Neural cell (in vitro differentiated cells): ENCODE data around the gene FCN3. TPM values are rescaled to one million over a fixed set of nuclear protein-coding genes. Genes with fewer than 3 reads are reported as not detected.

Experiments
- H2AFZ ChIP-seq: fragments of 200-600, 300-800 bp; sonication (generic), shearing (Covaris generic); 2 replicates; pipeline ENCODE4 v1.6.0; 2014; ENCODE audit warnings: low read depth, mild to moderate bottlenecking, antibody characterized with exemption, low read length, moderate library complexity
- H3F3A ChIP-seq: fragments of 200-600 bp; shearing (Covaris generic); 2 replicates; pipeline ENCODE4 v1.6.1; 2016; ENCODE audit warnings: mild to moderate bottlenecking, moderate library complexity, mixed read lengths, antibody characterized with exemption, low read length; ENCODE audit not compliant: insufficient read depth, poor library complexity, severe bottlenecking
- H3K27ac ChIP-seq: fragments of 200-600, 300-800 bp; sonication (generic), shearing (Covaris generic); 2 replicates; pipeline ENCODE4 v1.5.1; 2014; ENCODE audit warnings: mild to moderate bottlenecking, low read length, moderate library complexity
- H3K27me3 ChIP-seq: fragments of 300-800, 200-600 bp; sonication (generic), shearing (Covaris generic); 2 replicates; pipeline ENCODE4 v1.6.0; 2014; ENCODE audit warnings: mild to moderate bottlenecking, low read depth, low read length, moderate library complexity; ENCODE audit not compliant: insufficient read depth
- H3K36me3 ChIP-seq: fragments of 300-800, 200-600 bp; sonication (generic), shearing (Covaris generic); 2 replicates; pipeline ENCODE4 v1.5.1; 2014; ENCODE audit warnings: mild to moderate bottlenecking, antibody characterized with exemption, low read length, moderate library complexity; ENCODE audit not compliant: insufficient read depth
- H3K4me2 ChIP-seq: fragments of 300-800, 200-600 bp; sonication (generic), shearing (Covaris generic); 2 replicates; pipeline ENCODE4 v1.6.0; 2014; ENCODE audit warnings: mild to moderate bottlenecking, low read length
- H3K4me3 ChIP-seq: fragments of 300-800, 200-600 bp; sonication (generic), shearing (Covaris generic); 2 replicates; pipeline ENCODE4 v1.5.1; 2014; ENCODE audit warnings: mild to moderate bottlenecking, low read length, moderate library complexity
- H3K79me2 ChIP-seq: fragments of 200-600 bp; shearing (Covaris generic); replicated peaks from 2 replicates; pipeline ENCODE4 v1.6.0; 2014; ENCODE audit warnings: mild to moderate bottlenecking, low read length, moderate library complexity; ENCODE audit not compliant: insufficient read depth
- H3K9ac ChIP-seq: fragments of 300-800, 200-600 bp; sonication (generic), shearing (Covaris generic); 2 replicates; pipeline ENCODE4 v1.6.1; 2016; ENCODE audit warnings: mild to moderate bottlenecking, low read length, mixed read lengths
- H3K9me2 ChIP-seq: fragments of 200-600 bp; shearing (Covaris generic); 2 replicates; pipeline ENCODE4 v1.6.1; 2016; ENCODE audit warnings: mild to moderate bottlenecking, low read length, mixed read lengths; ENCODE audit not compliant: insufficient read depth
- H3K9me3 ChIP-seq: fragments of 200-600, 300-800 bp; sonication (generic), shearing (Covaris generic); 2 replicates; pipeline ENCODE4 v1.6.1; 2016; ENCODE audit warnings: mild to moderate bottlenecking, mixed run types, low read length, moderate library complexity, mixed read lengths
- H4K20me1 ChIP-seq: fragments of 200-600 bp; shearing (Covaris generic); 2 replicates; pipeline ENCODE4 v1.6.1; 2016; ENCODE audit warnings: mild to moderate bottlenecking, mixed run types; ENCODE audit not compliant: insufficient read depth
- EP300 ChIP-seq: fragments of 450-650 bp; conservative IDR thresholded peaks from 2 replicates; pipeline ENCODE4 v1.6.1; 2014; ENCODE audit warnings: antibody characterized with exemption, mild to moderate bottlenecking, moderate library complexity; ENCODE audit not compliant: poor library complexity, severe bottlenecking
- EZH2 ChIP-seq: fragments of 200-600, 300-800 bp; shearing (Covaris generic), sonication (generic); IDR thresholded peaks from 2 replicates; pipeline ENCODE4 v1.6.1; 2014; ENCODE audit warnings: antibody characterized with exemption, low read length, borderline replicate concordance, mild to moderate bottlenecking; ENCODE audit not compliant: insufficient read depth, poor library complexity, severe bottlenecking
- MXI1 ChIP-seq: fragments of 450-650 bp; conservative IDR thresholded peaks from 2 replicates; pipeline ENCODE4 v1.6.1; 2014; ENCODE audit warnings: antibody characterized with exemption, mild to moderate bottlenecking; ENCODE audit not compliant: poor library complexity, severe bottlenecking
- POLR2AphosphoS5 ChIP-seq: IDR thresholded peaks from 2 replicates; pipeline ENCODE4 v1.6.1; 2012
- RAD21 ChIP-seq: fragments of 450-650 bp; conservative IDR thresholded peaks from 2 replicates; pipeline ENCODE4 v1.6.1; 2014; ENCODE audit warnings: antibody characterized with exemption, mild to moderate bottlenecking, moderate library complexity
- SMC3 ChIP-seq: fragments of 450-650 bp; conservative IDR thresholded peaks from 2 replicates; pipeline ENCODE4 v1.6.1; 2014; ENCODE audit warnings: antibody characterized with exemption, mild to moderate bottlenecking, moderate library complexity; ENCODE audit not compliant: poor library complexity
- TAF1 ChIP-seq: IDR thresholded peaks from 2 replicates; pipeline ENCODE4 v1.6.1; 2012; ENCODE audit warnings: low read depth
- polyA plus RNA-seq: library from polyadenylated mRNA; depleted of rRNA; stranded (reverse); fragments of >200 nt; gene quantifications from 2 replicates; pipeline ENCODE4 v1.2.3, GENCODE V29; 2014
- TF ChIP-seq, protein P1 (sequence below): IDR thresholded peaks from 2 replicates; pipeline ENCODE4 v1.6.1; 2012; ENCODE audit warnings: borderline replicate concordance
- TF ChIP-seq, protein P2 (sequence below): fragments of 450-650 bp; IDR thresholded peaks from 2 replicates; pipeline ENCODE4 v1.5.1; 2014; ENCODE audit warnings: antibody characterized with exemption, mild to moderate bottlenecking, moderate library complexity; ENCODE audit not compliant: poor library complexity, severe bottlenecking

Gene FCN3
- polyA plus RNA-seq, 1 donor from 2014 or later, result not detected

DNA sequence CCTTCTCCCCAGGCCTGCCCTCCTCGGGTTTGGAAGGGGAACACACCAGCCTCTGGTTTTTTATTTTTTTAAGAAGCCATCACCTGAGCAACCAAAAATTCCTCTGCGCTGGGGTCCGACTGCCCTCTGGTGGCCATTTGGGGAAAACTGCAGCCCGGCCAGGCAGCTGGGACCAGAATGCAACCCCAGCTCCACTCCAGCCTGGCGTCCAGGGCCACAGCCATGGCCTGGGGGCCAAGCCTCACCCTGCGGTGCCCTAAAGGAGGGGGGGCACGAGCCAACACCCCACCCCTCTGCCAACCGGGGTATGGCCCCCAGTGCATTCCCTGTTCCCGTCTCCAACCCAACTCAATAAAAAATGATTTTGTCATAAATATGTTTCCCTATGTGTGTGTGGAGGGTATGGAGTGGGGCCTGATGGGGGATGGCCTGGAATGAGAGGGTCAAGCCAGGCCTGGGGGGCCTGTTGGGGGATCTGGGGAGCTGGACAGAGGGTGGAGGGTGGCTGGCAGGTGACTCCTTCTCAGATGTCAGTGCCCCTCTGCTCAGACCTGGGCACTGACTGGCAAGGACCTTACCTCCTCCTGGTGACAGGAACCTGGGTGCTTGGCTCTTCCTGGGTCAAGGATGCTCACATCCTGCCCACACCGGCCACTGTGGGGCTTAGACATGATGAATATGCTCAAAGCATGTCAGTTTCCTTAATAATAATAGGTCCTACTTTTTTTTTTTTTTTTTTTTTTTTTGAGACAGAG is 21.0 kb upstream of the FCN3 start:
- Histone ChIP-seq H3K27ac (no peak overlapping the region), H3K4me3 (no peak overlapping the region)

DNA sequence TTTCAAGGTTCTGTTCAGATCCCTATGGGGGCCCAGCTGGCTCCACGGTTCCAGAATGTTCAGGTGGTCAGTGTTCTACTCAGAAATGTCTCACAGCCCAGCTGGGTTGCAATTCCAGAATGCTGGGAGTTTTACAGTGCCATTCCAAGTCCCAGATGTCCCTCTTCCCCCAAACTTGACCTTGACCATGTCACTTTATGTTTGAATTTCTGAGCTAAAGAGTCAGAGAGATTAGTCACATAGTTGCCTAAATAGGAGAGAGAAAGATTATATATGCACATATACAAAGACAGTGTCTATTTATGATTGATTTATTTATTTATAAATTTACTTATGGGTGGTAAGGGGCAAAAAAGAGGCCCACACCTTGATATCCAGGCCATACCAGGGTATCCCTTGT is 20.3 kb upstream of the FCN3 start:
- H3K4me2 ChIP-seq, result no peak overlapping the region

More for the DNA sequence above, 21.0 kb upstream of the FCN3 start:
- H3K79me2 ChIP-seq, result no peaks in the 10 kb centered on the region
- no peaks in the 10 kb centered on the region for H3F3A ChIP-seq
- no peaks in the 10 kb centered on the region for H3K27me3 ChIP-seq
- no peaks in the 10 kb centered on the region for H3K9me3 ChIP-seq
- H3K4me2 ChIP-seq, result no peak overlapping the region
- H3K9ac ChIP-seq, result no peak overlapping the region
- no peak overlapping the region for H2AFZ ChIP-seq
- H3K9me2 ChIP-seq, result no peaks in the 10 kb centered on the region
- H3K36me3 ChIP-seq, result no peaks in the 10 kb centered on the region
- H4K20me1 ChIP-seq, result no peaks in the 10 kb centered on the region
- TF ChIP-seq, protein P1, sequence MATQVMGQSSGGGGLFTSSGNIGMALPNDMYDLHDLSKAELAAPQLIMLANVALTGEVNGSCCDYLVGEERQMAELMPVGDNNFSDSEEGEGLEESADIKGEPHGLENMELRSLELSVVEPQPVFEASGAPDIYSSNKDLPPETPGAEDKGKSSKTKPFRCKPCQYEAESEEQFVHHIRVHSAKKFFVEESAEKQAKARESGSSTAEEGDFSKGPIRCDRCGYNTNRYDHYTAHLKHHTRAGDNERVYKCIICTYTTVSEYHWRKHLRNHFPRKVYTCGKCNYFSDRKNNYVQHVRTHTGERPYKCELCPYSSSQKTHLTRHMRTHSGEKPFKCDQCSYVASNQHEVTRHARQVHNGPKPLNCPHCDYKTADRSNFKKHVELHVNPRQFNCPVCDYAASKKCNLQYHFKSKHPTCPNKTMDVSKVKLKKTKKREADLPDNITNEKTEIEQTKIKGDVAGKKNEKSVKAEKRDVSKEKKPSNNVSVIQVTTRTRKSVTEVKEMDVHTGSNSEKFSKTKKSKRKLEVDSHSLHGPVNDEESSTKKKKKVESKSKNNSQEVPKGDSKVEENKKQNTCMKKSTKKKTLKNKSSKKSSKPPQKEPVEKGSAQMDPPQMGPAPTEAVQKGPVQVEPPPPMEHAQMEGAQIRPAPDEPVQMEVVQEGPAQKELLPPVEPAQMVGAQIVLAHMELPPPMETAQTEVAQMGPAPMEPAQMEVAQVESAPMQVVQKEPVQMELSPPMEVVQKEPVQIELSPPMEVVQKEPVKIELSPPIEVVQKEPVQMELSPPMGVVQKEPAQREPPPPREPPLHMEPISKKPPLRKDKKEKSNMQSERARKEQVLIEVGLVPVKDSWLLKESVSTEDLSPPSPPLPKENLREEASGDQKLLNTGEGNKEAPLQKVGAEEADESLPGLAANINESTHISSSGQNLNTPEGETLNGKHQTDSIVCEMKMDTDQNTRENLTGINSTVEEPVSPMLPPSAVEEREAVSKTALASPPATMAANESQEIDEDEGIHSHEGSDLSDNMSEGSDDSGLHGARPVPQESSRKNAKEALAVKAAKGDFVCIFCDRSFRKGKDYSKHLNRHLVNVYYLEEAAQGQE, result no peak
- peak; percentile 82 for TF ChIP-seq RAD21
- TF ChIP-seq, protein P2, sequence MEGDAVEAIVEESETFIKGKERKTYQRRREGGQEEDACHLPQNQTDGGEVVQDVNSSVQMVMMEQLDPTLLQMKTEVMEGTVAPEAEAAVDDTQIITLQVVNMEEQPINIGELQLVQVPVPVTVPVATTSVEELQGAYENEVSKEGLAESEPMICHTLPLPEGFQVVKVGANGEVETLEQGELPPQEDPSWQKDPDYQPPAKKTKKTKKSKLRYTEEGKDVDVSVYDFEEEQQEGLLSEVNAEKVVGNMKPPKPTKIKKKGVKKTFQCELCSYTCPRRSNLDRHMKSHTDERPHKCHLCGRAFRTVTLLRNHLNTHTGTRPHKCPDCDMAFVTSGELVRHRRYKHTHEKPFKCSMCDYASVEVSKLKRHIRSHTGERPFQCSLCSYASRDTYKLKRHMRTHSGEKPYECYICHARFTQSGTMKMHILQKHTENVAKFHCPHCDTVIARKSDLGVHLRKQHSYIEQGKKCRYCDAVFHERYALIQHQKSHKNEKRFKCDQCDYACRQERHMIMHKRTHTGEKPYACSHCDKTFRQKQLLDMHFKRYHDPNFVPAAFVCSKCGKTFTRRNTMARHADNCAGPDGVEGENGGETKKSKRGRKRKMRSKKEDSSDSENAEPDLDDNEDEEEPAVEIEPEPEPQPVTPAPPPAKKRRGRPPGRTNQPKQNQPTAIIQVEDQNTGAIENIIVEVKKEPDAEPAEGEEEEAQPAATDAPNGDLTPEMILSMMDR, result peak; percentile 90
- TF ChIP-seq SMC3, result peak; percentile 90
- TF ChIP-seq POLR2AphosphoS5, result no peak
- TF ChIP-seq EP300, result no peak
- TF ChIP-seq EZH2, result no peak

More for the DNA sequence above, 20.3 kb upstream of the FCN3 start:
- Histone ChIP-seq H3K9ac (no peak overlapping the region), H3K79me2 (no peaks in the 10 kb centered on the region), H4K20me1 (no peaks in the 10 kb centered on the region), H3K9me3 (no peaks in the 10 kb centered on the region), H3F3A (no peaks in the 10 kb centered on the region), H3K36me3 (no peaks in the 10 kb centered on the region), H3K27me3 (no peaks in the 10 kb centered on the region), H3K27ac (no peak overlapping the region), H2AFZ (no peak overlapping the region), H3K4me3 (no peak overlapping the region), H3K9me2 (no peaks in the 10 kb centered on the region)
- TF ChIP-seq TAF1 (no peak), RAD21 (no peak), EP300 (no peak), POLR2AphosphoS5 (no peak), EZH2 (no peak), MXI1 (no peak), SMC3 (no peak)
- TF ChIP-seq, protein P1, result no peak
- TF ChIP-seq, protein P2, result no peak
